H1 (cell line): ENCODE data around the gene FOXN3.

ENCODE experiments used
- EP300 ChIP-seq, 2 experiments: IDR thresholded peaks; 1 replicate in 1 of 2; 2 replicates in 1 of 2; pipeline ENCODE4 v1.6.1; 2011 to 2012; ENCODE audit warnings: low read depth in 2 of 2, low read length in 2 of 2, mild to moderate bottlenecking in 2 of 2, borderline replicate concordance in 1 of 2, inconsistent platforms in 1 of 2, moderate library complexity in 1 of 2
- KDM1A ChIP-seq: fragments of 200-600, 300-600 bp; sonication (generic); IDR thresholded peaks from 2 replicates; pipeline ENCODE4 v1.7.1; 2016; ENCODE audit warnings: mild to moderate bottlenecking, low read length, borderline replicate concordance

GRCh38 chr14:89347885-89348284 is 69.1 kb downstream of the FOXN3 start:
- TF ChIP-seq KDM1A (no peak), EP300 (IDR thresholded peaks at IDR 0.05; ENCODE audit: borderline replicate concordance in 1 of 2, low read depth in 2 of 2, low read length in 2 of 2) (no peak)
